ENCODE measurements around the gene GMCL1. TPM values are rescaled to one million over a fixed set of nuclear protein-coding genes. Genes with fewer than 3 reads are reported as not detected.
"Not testable (repeated sequence)": the region's sequence is repeated elsewhere in the genome, so short reads cannot be mapped to it uniquely, and the experiment has no call there.

The GMCL1 gene
- total RNA-seq, 1 experiment from 2014 or later, result 20.1 TPM

DNA sequence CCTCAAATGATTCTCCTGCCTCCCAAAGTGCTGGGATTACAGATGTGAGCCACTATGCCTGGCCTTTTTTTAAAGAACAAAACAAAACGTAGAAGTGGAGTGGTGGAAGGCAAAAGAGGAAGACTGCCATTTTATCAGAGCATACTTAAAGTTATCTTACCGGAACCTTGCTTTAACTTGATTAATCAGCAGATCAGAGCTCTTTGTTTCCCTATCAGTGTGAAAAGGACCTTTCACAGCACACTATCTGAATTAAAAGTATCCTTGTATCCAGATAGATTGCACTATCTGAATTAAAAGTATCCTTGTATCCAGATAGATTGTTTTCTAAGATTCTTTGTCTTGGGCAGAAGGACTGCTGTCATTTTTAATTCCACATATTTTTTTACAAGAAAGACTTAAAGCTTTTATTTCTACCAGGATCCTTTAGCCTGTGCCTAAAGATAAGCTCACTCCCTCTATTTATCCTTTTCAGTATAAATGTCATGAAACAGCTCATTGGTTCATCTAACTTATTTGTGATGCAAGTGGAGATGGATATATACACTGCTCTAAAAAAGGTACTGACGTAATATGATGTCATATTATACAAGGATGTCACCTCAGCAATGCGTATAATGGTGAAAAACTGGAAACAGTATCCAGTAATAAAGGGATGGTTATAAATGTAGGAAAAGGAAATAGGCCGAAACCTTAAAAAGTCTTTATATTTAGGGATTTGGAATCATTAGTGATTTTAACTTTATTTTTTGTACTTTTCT is 17.8 kb downstream of the GMCL1 start:
- Histone ChIP-seq H3K27ac (no peak overlapping the region), H3K36me3 (peaks cover 33% of the 10 kb centered on the region), H3K27me3 (replicated peaks) (no peaks in the 10 kb centered on the region), H3K4me3 (no peak overlapping the region), H3K9me3 (replicated peaks) (no peaks in the 10 kb centered on the region), H3K4me1 (replicated peaks) (no peaks in the 10 kb centered on the region)
- no peak for DNase-seq (ENCODE audit: low read depth in 1 of 2, low spot score in 2 of 2)

DNA sequence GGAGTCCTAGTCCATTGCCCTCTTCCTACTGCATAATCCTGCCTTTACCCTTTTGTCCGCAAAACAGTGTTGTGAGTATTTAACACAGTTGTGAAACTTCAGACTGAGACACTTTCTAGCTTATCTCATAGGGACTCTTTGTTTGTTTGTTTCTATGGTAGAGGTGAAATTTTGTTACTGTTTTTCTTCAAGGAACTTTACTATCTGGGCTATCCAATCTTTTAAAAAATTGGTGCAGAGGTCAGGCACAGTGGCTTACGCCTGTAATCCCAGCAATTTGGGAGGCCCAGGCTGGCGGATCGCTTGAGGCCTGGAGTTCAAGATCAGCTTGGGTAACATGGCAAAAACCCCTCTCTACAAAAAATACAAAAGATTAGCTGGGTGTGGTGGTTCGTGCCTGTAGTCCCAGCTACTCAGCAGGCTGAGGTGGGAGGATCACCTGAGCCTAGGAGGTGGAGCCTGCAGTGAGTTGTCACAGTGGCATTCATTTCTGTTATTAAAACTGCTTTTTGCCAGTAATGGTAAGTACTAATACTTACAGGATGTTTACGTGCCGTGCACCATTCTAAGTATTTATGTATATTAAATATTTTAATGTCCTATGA is 18.8 kb downstream of the GMCL1 start:
- Histone ChIP-seq H3K27me3 (replicated peaks) (no peaks in the 10 kb centered on the region), H3K36me3 (peaks cover 38% of the 10 kb centered on the region), H3K27ac (no peak overlapping the region), H3K4me3 (no peak overlapping the region), H3K4me1 (replicated peaks) (no peaks in the 10 kb centered on the region), H3K9me3 (replicated peaks) (no peaks in the 10 kb centered on the region)
- DNase-seq (ENCODE audit: low read depth in 1 of 2, low spot score in 2 of 2), result no peak

DNA sequence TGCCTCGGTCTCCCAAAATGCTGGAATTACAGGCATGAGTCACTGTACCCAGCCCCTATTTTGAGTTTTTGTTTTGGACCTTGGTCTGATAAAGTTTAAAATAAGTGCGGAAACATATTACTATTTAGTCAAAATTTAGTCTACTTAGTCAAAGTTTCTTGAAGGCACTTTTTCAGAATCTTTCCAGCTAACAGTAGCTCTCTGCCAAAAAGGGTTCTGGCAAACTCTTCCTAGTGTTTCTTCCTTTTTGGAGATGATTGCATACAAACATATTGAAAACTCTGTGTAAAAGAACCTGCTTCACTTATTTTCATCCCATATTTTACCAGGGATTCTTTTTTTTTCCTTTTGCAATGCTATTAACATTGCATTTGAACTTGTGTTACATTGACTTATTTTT is 28.8 kb downstream of the GMCL1 start:
- no peaks in the 10 kb centered on the region for H3K4me1 ChIP-seq (replicated peaks)

DNA sequence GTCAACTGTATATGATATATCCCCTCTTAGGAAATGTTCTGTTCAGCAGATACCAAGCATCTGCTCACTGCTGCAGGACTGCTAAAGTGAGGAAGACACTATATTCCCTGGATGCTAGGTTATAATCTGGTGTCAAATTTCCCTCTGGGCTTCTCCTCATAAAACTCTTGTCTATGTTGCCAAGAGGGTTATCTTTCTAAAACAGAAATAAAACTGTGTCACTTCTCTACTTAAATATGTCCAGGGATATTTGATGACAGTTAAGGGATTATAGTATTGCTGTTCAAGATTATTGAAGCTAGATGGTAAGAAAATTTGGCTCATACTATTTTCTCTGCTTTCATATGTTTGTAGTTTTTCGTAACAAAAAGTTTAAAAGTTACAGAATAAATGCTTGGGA is 33.8 kb downstream of the GMCL1 start:
- Histone ChIP-seq H3K9me3 (replicated peaks) (no peaks in the 10 kb centered on the region), H3K36me3 (peaks cover 54% of the 10 kb centered on the region), H3K4me3 (no peak overlapping the region), H3K4me1 (replicated peaks) (no peaks in the 10 kb centered on the region), H3K27ac (no peak overlapping the region), H3K27me3 (replicated peaks) (no peaks in the 10 kb centered on the region)
- DNase-seq (ENCODE audit: low read depth in 1 of 2, low spot score in 2 of 2), result no peak

More for the DNA sequence above, 28.8 kb downstream of the GMCL1 start:
- H3K4me3 ChIP-seq, result no peak overlapping the region
- no peaks in the 10 kb centered on the region for H3K9me3 ChIP-seq (replicated peaks)
- no peaks in the 10 kb centered on the region for H3K27me3 ChIP-seq (replicated peaks)
- H3K27ac ChIP-seq, result no peak overlapping the region
- no peak for DNase-seq (ENCODE audit: low read depth in 1 of 2, low spot score in 2 of 2)
- H3K36me3 ChIP-seq, result peaks cover 29% of the 10 kb centered on the region

DNA sequence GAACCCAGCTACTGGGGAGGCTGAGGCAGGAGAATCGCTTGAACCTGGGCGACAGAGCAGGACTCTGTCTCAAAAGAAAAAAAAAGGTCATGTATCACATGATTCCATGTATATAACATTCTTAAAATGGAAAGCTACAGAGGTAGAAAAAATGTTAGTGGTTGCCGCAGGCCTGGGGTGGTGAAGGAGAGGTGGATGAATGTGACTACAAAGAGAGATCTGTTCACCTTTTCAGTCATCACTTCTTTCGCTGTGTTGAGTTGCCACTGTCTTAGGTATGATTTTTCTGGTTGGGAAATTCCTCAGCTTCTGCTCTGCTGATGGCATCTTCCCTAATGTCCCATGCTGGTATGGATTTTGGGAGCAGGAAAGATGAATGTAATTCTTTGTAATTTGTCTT is 59.0 kb downstream of the GMCL1 start:
- 0 out of 2 replicates have a peak, but pooled peaks cover 7% of the 10 kb centered on the region for H3K27me3 ChIP-seq (replicated peaks)

DNA sequence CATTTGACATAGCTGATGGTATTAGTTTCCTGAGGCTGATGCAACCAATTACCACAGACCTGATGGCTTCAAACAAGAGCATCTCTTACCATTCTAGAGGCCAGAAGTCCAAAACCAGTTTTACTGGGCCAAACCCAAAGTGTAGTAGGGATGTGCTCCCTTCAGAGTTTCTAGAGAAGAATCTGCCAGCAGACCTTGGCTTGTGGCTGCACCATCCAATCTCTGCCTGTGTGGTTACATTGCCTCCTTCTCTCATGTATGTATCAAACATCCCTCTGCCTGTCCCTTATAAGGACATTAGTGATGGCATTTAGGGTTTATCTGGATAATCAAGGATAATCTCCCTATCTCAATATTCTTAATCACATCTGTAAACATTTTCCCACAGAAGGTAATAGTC is 59.8 kb downstream of the GMCL1 start:
- Histone ChIP-seq H3K36me3 (no peaks in the 10 kb centered on the region), H3K27ac (no peak overlapping the region), H3K4me3 (no peak overlapping the region), H3K27me3 (replicated peaks) (0 out of 2 replicates have a peak, but pooled peaks cover 4% of the 10 kb centered on the region), H3K9me3 (replicated peaks) (peaks cover 5% of the 10 kb centered on the region), H3K4me1 (replicated peaks) (peaks cover 4% of the 10 kb centered on the region)
- DNase-seq (ENCODE audit: low read depth in 1 of 2, low spot score in 2 of 2), result no peak

More for the DNA sequence above, 59.0 kb downstream of the GMCL1 start:
- DNase-seq (ENCODE audit: low read depth in 1 of 2, low spot score in 2 of 2), result no peak
- H3K36me3 ChIP-seq, result no peaks in the 10 kb centered on the region
- peaks cover 2% of the 10 kb centered on the region for H3K4me1 ChIP-seq (replicated peaks)
- H3K4me3 ChIP-seq, result no peak overlapping the region
- peaks cover 5% of the 10 kb centered on the region for H3K9me3 ChIP-seq (replicated peaks)
- H3K27ac ChIP-seq, result no peak overlapping the region

DNA sequence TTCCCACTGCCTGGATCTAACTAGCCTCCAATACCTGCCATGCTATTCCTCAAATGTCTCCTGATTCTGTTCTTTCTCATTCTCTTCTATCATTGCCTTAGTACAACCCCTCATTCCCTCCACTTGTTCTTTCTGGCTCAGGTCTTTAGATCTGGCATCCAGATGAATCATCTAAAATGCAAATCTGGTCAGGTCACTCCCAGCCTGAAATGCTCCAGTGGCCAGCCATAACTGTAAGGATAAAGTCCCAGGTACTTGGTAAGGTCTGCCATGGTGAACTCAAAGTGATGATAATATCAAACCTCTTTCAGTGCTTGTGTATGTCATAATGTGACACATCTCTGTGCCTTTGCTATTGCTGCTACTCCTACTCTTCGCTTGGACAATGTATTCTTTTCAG is 61.4 kb downstream of the GMCL1 start:
- Histone ChIP-seq H3K36me3 (peaks cover 12% of the 10 kb centered on the region), H3K9me3 (replicated peaks) (peaks cover 5% of the 10 kb centered on the region), H3K4me1 (replicated peaks) (peaks cover 9% of the 10 kb centered on the region), H3K27me3 (replicated peaks) (0 out of 2 replicates have a peak, but pooled peaks cover 4% of the 10 kb centered on the region), H3K4me3 (no peak overlapping the region), H3K27ac (no peak overlapping the region)
- no peak for DNase-seq (ENCODE audit: low read depth in 1 of 2, low spot score in 2 of 2)

DNA sequence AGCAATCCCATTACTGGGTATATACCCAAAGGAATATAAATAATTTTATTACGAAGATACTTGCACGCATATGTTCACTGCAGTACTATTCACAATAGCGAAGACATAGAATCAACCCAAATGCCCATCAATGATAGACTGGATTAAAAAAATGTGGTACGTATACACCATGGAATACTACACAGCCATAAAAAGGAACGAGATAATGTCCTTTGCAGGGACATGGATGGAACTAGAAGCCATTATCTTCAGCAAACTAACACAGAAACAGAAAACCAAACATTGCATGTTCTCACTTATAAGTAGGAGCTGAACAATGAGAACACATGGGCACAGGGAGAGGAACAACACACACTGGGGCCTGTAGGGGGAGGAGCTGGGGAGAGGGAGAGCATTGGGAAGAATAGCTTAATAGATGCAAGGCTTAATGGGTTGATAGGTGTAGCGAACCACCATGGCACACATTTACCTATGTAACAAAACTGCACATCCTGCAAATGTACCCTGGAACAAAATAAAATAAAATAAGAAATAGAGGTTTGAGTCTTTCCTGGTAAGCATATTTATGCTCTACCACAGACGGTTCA is 63.5 kb downstream of the GMCL1 start:
- H3K36me3 ChIP-seq, result peaks cover 29% of the 10 kb centered on the region
- H3K9me3 ChIP-seq (replicated peaks); H3K4me3 ChIP-seq; H3K4me1 ChIP-seq (replicated peaks); DNase-seq (ENCODE audit: low read depth in 1 of 2, low spot score in 2 of 2); H3K27me3 ChIP-seq (replicated peaks): not testable (repeated sequence)
- peak overlapping the region; percentile 70 for H3K27ac ChIP-seq

DNA sequence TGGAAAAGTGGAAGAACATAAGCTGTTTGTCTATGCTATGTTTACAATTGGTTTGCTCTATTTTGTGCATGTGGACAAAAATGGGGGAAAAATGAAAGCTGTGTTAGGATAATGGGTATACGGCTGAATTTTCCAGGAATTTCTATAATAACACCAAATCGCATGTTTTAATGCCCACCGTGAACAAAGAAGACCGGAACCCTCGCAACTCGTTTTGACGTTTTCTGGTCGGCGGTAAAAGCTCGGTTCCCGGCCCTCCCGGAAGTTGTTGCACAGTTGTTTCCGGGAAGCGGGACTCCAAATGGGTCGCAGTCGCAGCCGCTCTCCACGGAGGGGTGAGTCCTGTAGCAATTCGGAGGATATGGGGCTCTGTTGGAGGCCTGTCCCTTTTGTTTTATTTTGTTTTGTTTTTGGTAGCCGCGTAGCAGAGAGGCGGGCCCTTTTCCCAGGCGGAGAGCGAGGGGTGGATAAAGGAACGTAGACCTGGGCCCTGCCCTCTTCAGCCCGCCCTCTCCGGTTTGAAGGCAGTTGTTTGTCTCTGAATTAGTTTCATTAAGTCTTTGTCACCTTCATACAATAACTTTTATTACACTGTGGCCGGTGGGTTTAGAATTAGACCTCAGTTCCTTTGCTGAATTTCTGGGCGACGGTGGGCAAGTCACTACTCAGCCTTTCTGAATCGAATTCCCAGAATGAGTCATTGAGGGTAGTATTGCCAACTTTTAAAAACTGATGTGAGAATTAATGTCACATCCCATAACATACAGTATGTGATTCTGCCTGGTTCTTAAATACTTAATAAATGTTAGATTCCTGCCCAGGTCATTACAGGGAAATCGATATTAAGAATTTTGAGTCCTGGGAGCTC is 64.5 kb downstream of the GMCL1 start, which contains the start of gene SNRNP27:
Gene SNRNP27, plus strand, starts transcription at position 273 of the 868 bp plus-strand sequence. Its CDS starts 29 bp downstream, at position 302.
- DNase-seq (ENCODE audit: low read depth in 1 of 2, low spot score in 2 of 2), result peak; percentile 85
- Histone ChIP-seq H3K36me3 (peaks cover 35% of the 10 kb centered on the region), H3K27me3 (replicated peaks) (no peaks in the 10 kb centered on the region), H3K4me3 (peak within 1 kb of the TSS; percentile 59), H3K4me1 (replicated peaks) (peaks cover 9% of the 10 kb centered on the region), H3K9me3 (replicated peaks) (peaks cover 5% of the 10 kb centered on the region; the same call in 1 of the 2 replicates), H3K27ac (peak within 1 kb of the TSS; percentile 70)

DNA sequence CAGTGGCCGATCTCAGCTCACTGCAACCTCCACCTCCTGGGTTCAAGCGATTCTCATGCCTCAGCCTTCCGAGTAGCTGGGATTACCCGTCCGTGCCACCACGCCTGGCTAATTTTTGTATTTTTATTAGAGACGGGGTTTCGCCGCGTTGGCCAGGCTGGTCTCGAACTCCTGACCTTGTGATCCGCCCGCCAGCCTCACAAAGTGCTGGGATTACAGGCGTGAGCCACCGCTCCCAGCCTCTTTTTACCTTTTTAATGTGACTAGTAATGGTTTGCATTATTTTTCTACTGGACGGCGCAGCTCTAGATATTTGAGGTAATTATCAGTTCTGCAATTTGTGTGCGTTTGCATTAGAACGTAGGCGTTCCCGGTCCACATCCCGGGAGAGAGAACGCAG is 65.3 kb downstream of the GMCL1 start:
- H3K27ac ChIP-seq; H3K27me3 ChIP-seq (replicated peaks); DNase-seq (ENCODE audit: low read depth in 1 of 2, low spot score in 2 of 2); H3K9me3 ChIP-seq (replicated peaks); H3K4me1 ChIP-seq (replicated peaks): not testable (repeated sequence)
- Histone ChIP-seq H3K36me3 (peaks cover 42% of the 10 kb centered on the region), H3K4me3 (peak overlapping the region; percentile 59)

DNA sequence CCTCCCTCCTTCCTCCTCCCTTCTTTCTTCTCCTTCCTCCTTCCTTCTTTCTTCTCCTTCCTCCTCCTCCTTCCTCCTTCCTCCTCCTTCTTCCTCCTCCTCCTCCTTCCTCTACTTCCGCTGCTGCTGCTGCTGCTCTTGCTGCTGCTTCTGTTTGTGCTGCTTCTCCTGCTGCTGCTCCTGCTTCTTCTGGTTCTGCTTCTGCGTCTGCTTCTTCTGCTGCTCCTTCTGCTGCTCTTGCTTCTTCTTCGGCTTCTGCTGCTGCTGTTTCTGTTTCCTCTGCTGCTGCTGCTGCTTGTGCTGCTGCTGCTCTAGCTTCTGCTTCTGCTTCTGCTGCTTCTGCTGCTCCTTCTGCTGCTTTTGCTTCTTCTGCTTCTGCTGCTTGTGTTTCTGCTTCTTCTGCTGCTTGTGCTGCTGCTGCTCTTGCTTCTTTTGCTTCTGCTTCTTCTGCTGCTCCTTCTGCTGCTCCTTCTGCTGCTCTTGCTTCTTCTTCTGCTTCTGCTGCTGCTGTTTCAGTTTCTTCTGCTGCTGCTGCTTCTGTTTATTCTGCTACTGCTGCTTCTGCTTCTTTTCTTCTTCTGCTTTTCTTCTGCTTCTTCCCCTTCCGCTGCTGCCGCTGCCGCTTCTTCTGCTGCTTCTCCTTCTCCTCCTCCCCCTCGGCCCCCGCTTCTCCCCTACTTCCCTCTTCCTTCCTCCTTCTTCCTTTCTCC is 72.9 kb downstream of the GMCL1 start:
- H3K36me3 ChIP-seq, result peaks cover 74% of the 10 kb centered on the region
- no peak overlapping the region for H3K27ac ChIP-seq
- H3K4me3 ChIP-seq, result no peak overlapping the region
- DNase-seq (ENCODE audit: low read depth in 1 of 2, low spot score in 2 of 2), result no peak
- no peaks in the 10 kb centered on the region for H3K27me3 ChIP-seq (replicated peaks)
- H3K4me1 ChIP-seq (replicated peaks), result no peaks in the 10 kb centered on the region
- no peaks in the 10 kb centered on the region for H3K9me3 ChIP-seq (replicated peaks)

DNA sequence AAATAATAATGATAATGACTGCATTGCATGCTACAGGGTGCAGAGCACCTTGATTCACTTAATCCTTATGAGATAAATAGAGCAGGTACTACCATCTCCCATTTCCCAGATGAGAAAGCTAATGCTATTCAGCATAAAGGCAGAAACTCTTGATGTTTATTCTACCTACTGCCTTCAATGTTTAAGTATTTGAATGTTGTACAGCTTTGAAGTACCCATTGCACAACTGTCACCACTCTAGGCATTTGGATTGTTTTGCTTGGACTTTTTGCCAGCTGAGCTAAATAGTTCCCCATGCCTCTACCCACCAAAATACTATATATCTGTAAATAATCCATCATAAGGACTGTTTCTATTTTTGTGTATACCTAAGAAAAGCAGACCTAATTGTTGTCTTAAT is 77.8 kb downstream of the GMCL1 start:
- Histone ChIP-seq H3K27me3 (replicated peaks) (no peaks in the 10 kb centered on the region), H3K27ac (no peak overlapping the region), H3K9me3 (replicated peaks) (no peaks in the 10 kb centered on the region), H3K4me1 (replicated peaks) (no peaks in the 10 kb centered on the region), H3K36me3 (peaks cover 51% of the 10 kb centered on the region), H3K4me3 (no peak overlapping the region)
- DNase-seq (ENCODE audit: low read depth in 1 of 2, low spot score in 2 of 2), result no peak

DNA sequence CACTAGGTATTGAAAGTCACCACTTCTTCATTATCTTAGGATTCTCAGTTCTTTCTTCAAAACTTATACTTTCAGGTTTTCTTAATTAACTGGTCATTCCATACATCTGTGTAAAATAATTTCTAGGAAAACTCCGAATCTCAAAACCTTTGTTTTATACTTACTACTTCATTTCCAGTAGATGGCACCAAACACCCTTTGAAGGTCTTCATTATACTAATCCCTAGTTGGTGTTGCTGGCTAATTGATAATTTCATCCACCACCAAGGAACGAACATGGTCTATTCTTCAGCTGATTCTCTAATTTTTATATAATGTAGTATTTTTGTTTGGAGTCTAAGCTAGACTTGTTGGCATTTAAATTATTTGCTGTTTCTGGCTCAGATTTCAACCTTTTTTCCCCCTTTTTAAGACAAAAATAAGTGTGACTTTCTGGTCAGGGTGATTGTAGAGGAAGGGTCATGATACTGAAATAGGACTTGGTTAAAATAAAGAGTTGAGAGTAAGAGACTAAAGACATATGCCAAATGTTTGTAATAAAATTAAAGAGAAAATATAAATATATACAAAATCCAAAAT is 82.6 kb downstream of the GMCL1 start:
- Histone ChIP-seq H3K36me3 (peaks cover 23% of the 10 kb centered on the region), H3K4me3 (no peak overlapping the region), H3K27me3 (replicated peaks) (no peaks in the 10 kb centered on the region), H3K4me1 (replicated peaks) (peaks cover 8% of the 10 kb centered on the region), H3K27ac (no peak overlapping the region), H3K9me3 (replicated peaks) (no peaks in the 10 kb centered on the region)
- DNase-seq (ENCODE audit: low read depth in 1 of 2, low spot score in 2 of 2), result peak in 1 of 2 experiments; percentile 39
